Breast epithelium (tissue), 3 donors: ENCODE data around the gene CACNA1E.

Experiments
- POLR2A ChIP-seq: fragments of 450-650 bp; IDR thresholded peaks from one replicate; pipeline ENCODE4 v1.6.1; 2016; ENCODE audit warnings: antibody characterized with exemption, mild to moderate bottlenecking, moderate library complexity
- POLR2AphosphoS5 ChIP-seq, 3 donors: sonication (generic); formaldehyde crosslinking; IDR thresholded peaks; one replicate each; pipeline ENCODE4 v1.6.1; 2017; ENCODE audit warnings: antibody characterized with exemption in 3 of 3
- TF ChIP-seq, protein P1 (sequence below), 3 donors: fragments of 450-650 bp; IDR thresholded peaks; one replicate each; pipeline ENCODE4 v1.5.1; 2016 to 2017; ENCODE audit warnings: antibody characterized with exemption in 3 of 3, mild to moderate bottlenecking in 3 of 3, moderate library complexity in 3 of 3

DNA sequence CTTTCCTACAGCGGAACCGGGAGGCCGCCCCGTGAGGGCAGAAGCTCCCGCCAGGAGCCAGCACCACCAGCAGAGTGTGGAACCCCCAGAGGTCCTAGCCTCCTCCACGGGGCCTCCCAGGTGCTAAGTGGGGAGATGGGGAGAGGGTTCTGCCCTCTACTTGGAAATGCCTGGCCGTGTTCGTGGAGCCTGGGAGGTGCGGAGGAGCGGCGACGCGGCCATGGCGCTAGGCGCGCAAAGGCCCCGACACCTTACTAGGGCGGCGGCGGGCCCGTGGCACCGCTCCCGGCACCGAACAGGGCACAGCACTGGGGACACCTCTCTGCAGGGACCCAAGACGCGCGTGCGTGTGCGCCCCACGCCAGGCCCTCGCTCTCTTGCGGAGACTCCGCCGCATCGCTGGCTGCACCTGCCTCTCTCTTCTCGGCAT, 1.3 kb upstream of the CACNA1E start:
- no peak for TF ChIP-seq POLR2AphosphoS5 (IDR thresholded peaks at IDR 0.05)
- no peak for TF ChIP-seq POLR2A
- TF ChIP-seq, protein P1, sequence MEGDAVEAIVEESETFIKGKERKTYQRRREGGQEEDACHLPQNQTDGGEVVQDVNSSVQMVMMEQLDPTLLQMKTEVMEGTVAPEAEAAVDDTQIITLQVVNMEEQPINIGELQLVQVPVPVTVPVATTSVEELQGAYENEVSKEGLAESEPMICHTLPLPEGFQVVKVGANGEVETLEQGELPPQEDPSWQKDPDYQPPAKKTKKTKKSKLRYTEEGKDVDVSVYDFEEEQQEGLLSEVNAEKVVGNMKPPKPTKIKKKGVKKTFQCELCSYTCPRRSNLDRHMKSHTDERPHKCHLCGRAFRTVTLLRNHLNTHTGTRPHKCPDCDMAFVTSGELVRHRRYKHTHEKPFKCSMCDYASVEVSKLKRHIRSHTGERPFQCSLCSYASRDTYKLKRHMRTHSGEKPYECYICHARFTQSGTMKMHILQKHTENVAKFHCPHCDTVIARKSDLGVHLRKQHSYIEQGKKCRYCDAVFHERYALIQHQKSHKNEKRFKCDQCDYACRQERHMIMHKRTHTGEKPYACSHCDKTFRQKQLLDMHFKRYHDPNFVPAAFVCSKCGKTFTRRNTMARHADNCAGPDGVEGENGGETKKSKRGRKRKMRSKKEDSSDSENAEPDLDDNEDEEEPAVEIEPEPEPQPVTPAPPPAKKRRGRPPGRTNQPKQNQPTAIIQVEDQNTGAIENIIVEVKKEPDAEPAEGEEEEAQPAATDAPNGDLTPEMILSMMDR (IDR thresholded peaks at IDR 0.05), result no peak
